GM19328 (cell line): ENCODE measurements around the gene CAMK1D.
"Not testable (repeated sequence)": the region's sequence is repeated elsewhere in the genome, so short reads cannot be mapped to it uniquely, and the experiment has no call there.

ENCODE experiments used
- ATAC-seq: cut with Tn5 transposase; IDR thresholded peaks from one replicate; pipeline ENCODE4 v1.9.1; 2021; ENCODE audit warnings: mild to moderate bottlenecking, moderate library complexity; ENCODE audit not compliant: unreplicated experiment

Gene CAMK1D

DNA sequence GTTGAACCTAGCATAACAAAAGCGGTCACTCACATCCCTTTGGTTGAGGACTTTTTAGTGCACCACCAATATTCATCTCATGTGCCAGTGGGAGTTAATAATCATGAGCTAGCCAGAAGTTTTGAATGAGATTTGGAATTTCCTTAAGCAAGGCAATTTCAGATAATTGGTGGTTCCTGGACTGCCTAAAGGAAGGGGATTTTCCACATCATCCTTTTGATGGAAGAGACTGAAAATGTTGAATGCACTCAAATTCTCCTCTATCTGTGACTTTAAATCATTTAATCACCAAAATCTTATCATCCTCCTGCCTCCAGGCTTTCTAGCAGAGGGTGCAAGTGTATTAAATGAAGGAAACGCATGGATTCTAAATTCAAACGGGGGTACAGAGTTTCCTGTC lies 391.5 kb downstream of the CAMK1D start:
- ATAC-seq: no peak

- no peak for ATAC-seq
These were observed 392.0 kb downstream of the CAMK1D start for GRCh38 chr10:12741360-12741804.

DNA sequence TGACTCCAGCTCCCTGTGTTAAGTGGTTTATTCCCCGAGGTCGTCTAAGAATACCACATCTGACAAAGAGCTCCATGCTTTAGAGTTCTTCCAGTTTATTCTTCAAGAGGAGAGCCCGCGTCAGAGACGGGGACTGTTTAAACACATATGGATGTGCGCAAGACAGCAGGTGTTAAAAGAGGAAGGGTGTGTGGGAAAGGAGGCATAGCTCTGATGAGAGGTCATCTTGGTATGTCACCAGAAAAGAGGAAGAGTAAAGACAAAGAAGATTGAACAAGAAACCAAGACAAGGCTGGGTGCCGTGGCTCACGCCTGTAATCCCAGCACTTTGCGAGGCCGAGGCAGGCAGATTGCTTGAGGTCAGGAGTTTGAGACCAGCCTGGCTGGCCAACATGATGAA lies 393.4 kb downstream of the CAMK1D start:
- no peak for ATAC-seq

DNA sequence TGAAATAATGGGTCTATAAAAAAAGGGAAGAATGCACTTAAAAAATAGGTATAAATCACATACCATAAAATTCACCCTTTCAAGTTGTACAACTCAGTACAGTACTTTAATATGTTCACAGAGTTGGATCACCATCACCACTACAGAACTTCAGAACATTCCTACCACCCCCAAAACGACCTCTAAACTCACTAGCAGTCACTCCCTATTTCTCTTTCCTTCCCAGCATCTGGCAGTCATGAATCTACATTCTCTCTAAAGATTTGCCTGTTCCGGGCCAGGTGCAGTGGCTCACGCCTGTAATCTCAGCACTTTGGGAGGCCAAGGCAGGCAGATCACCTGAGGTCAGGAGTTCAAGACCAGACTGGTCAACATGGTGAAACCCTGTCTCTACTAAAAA lies 394.1 kb downstream of the CAMK1D start:
- not testable (repeated sequence) for ATAC-seq

DNA sequence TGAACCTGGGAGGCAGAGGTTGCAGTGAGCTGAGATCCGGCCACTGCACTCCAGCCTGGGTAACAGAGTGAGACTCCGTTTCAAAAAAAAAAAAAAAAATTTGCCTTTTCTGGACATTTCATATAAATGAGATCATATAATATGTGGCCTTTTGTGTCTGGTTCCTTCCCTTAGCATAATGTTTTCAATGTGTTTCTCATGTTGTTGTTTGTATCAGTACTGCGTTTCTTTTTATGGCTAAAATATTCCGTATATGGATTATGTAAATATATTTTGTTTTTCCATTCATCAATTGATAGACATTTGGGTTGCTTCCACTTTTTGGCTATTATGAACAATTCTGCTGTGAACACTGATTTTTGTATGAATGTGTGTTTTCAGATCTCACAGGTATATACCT lies 394.6 kb downstream of the CAMK1D start:
- no peak for ATAC-seq

DNA sequence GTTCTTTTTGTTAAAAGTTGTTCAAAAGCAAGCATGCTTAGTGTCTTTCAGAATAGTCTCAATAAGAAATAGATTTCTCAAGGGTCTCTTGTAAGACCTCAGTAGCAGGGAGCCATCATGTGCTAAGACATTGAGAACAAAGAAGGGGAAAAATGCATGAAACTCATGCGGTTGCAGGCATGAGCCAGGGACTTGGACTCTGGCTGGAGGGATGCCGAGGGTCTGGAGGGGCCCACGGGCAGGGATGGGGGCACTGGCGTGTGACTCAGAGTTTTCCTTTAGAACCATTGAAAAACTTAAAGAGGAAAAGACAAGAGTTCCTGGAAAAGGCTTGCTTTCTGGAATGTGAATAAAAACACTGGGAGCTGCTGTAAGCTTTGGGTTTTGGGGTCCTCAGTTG lies 398.8 kb downstream of the CAMK1D start:
- no peak for ATAC-seq

GRCh38 chr10:12749760-12750478 lies 400.6 kb downstream of the CAMK1D start:
- no peak for ATAC-seq

- no peak for ATAC-seq
These were observed 401.3 kb downstream of the CAMK1D start for GRCh38 chr10:12750526-12751201.

DNA sequence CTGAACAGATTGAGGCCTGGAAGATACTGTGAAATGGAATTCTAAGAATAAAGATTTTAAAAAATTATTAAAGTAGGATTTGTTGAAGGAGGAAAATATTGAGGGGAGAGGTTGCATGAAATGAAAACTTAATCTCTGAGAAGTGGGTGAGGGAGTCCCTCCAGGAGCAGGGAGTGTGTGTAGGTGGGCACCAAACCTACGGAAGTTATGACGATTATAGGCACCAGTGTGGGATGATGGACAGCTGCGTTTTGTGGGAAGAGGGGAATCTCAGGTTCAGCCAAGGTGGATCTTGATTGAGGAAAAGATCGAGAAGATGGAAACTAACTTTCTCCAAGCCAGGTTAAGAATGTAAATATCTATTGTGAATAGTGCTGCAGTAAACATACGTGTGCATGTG lies 405.7 kb downstream of the CAMK1D start:
- ATAC-seq: no peak

DNA sequence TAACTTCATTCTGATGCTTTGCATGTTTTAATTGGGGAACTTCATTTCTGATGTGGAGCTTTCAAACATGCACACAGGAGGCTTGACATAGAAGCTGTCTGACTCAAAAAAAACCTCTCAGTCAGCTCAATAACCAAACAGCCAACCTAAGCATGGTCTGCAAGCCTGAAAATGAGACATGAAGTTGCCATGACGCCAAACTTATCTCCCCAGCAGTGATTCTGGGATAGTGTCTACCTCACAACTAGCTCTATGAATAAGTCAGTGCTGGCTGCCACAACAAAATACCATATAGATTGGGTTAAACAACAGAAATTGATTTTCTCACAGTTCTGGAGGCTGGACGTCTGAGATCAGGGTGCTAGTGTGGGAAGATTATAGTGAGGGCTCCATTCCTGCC lies 408.0 kb downstream of the CAMK1D start:
- no peak for ATAC-seq

DNA sequence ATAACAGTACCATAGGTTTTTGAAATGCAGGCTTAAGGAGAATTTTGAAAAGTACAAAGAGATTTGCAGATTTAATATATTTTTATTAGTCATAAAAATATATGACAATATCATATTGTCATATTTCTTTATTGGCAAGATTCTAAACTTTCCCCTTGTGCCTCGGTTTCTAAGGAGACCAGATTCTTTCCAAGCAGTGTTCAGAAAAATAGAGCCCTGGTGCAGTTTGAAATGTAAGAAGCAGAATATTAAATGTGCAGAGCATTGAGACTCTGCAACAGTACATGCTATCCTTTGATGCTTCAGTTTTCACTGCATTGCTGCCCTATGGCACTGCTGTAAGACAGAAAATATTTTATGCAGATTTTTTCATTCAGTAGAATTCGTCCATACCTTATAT lies 408.9 kb downstream of the CAMK1D start:
- no peak for ATAC-seq

DNA sequence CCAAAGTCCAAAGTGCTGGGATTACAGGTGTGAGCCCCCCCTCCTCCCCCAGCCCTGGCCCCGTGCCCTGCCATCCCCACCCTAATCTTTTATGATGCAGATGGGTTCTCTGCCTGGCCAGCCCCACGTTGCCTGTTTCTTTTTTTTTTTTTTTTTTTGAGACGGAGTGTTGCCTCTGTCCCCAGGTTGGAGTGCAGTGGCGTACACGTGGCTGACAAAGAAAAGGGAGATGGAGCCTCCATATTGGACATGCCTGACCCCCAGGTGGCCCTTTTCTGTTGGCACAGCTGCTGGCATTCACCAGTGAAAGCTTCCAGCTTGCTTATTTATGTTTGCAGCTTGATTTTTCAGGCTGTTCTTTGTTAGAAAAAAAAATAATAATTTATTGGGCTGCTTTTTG lies 416.9 kb downstream of the CAMK1D start:
- no peak for ATAC-seq

- no peak for ATAC-seq
These were observed 419.1 kb downstream of the CAMK1D start for GRCh38 chr10:12768156-12769100.

GRCh38 chr10:12769323-12770044 lies 420.1 kb downstream of the CAMK1D start:
- ATAC-seq: no peak

DNA sequence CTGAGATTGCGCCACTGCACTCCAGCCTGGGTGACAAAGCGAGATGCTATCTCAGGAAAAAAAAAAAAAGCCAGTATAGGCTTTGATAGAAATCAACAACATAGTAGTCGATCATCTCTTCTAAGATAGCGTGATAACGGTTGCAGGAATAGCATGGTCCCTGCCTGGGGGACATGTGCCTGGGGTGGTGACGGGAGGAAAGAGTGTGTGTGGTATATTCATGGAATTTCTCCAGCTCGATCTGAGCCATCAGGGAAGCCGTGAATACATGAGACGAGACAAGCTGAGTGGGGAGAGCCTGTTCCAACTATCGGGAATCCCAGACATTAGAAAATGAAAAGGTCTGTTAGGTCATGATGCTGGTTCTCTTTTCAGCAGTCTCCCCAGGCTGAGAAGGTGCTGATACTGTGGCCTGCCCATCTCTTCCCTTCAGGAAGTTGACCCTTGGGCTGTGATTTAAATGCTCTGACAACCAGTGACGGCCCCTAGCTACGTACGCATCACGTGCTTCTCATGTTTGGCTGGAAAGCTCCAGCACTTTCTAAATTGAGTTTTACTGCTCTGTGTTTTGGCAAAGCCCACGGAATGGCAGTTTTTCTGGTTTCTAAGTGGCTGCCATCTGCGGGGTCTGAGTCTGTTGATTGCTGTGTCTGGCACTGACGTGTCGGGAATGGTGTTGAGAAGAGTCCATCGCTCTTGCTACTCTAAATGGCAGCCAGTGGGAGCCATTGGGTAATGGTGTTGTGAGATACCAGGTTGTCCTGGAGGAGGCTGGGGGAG lies 422.8 kb downstream of the CAMK1D start:
- ATAC-seq: no peak

- ATAC-seq: no peak
These were observed 423.6 kb downstream of the CAMK1D start for GRCh38 chr10:12772797-12773587.

- ATAC-seq: no peak
These were observed 425.0 kb downstream of the CAMK1D start for GRCh38 chr10:12774204-12774894.

DNA sequence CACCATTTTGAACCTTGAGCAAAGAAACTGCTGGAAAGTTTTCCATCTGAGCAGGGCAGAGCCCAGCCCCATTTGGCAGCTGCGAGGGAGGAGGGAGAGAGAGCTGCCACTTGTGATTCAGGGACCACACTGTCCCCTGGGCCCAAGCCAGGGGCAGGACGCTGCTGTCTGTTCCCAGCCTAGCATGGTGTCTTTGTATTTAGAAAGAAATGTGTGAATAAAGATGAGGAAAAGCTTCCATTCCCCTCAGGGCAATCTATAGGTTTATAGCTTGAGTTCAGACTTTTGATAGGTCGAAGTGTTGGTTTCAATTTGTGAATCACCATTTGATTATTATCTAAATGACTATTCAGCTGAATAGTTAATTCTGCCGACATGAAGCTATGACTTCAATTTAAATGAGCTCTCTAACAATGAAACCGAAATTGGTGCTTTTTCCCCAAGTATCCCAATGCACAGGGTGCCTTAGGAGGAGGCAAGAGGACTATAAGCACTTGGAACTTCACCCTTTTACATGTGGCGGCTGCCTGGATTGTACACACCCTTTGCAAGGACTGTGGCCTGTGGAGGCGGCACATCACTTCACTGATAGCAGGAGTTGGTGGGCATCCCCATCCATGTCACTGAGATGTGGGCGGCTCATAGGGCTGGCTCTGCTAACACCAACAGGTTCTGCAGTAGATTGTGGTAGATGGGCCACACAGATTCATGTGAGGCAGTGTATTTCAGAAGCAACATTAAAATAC lies 428.7 kb downstream of the CAMK1D start:
- ATAC-seq: no peak
